ENCODE data around the gene ARL14EP. TPM values are rescaled to one million over a fixed set of nuclear protein-coding genes. Genes with fewer than 3 reads are reported as not detected.

The ARL14EP gene
- polyA plus RNA-seq, 1 experiment = 47.2 TPM

DNA sequence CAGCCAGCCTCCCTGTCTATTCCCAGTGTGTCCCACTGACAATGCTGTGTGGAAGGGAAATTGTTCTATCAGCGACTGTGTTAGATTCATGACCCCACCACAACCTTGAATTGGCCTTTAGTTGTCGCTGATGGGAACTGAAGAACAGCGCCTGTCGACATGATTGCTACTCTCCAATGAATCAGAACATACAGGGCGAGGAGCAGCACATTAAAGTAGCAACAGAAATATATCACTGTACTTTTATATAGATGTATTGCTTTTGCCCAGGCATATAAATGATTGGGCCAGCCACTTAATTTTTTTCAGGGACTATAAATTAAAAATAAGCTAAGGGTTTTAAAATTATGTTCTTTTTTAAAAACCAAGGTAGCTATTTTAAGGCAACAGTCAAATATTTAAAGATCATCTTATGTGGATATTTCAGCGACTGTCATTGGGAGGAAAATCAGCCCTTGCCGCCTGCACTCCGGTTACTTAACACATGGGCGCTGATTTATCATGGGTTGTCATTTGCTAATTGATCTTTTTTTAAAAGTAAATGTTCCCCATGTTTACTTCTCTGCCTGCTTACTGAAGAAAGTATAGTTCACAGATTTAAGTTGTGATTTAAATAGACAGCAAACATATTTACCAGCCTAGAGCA is 42.1 kb downstream of the ARL14EP start:
- Histone ChIP-seq H3K27me3 (ENCODE audit: control insufficient read depth, insufficient read depth, low read length) (no peaks in the 10 kb centered on the region), H3K4me3 (ENCODE audit: low read depth, low read length) (no peak overlapping the region), H3K9me3 (ENCODE audit: control insufficient read depth, insufficient read depth, low read length) (no peaks in the 10 kb centered on the region), H3K27ac (ENCODE audit: low read depth, low read length) (no peak overlapping the region)
- CTCF ChIA-PET = no interaction called here
- DNase-seq (ENCODE audit: low read depth, low spot score) = no peak
- POLR2A ChIA-PET = no interaction called here
- TF ChIP-seq, protein P1, sequence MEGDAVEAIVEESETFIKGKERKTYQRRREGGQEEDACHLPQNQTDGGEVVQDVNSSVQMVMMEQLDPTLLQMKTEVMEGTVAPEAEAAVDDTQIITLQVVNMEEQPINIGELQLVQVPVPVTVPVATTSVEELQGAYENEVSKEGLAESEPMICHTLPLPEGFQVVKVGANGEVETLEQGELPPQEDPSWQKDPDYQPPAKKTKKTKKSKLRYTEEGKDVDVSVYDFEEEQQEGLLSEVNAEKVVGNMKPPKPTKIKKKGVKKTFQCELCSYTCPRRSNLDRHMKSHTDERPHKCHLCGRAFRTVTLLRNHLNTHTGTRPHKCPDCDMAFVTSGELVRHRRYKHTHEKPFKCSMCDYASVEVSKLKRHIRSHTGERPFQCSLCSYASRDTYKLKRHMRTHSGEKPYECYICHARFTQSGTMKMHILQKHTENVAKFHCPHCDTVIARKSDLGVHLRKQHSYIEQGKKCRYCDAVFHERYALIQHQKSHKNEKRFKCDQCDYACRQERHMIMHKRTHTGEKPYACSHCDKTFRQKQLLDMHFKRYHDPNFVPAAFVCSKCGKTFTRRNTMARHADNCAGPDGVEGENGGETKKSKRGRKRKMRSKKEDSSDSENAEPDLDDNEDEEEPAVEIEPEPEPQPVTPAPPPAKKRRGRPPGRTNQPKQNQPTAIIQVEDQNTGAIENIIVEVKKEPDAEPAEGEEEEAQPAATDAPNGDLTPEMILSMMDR (IDR thresholded peaks at IDR 0.05; ENCODE audit: low read depth, low read length) = no peak

- H3K27ac ChIP-seq (ENCODE audit: low read depth, low read length) = no peak overlapping the region
- H3K9me3 ChIP-seq (ENCODE audit: control insufficient read depth, insufficient read depth, low read length) = no peaks in the 10 kb centered on the region
- TF ChIP-seq, protein P1 (IDR thresholded peaks at IDR 0.05; ENCODE audit: low read depth, low read length) = no peak
- no peaks in the 10 kb centered on the region for H3K27me3 ChIP-seq (ENCODE audit: control insufficient read depth, insufficient read depth, low read length)
- CTCF ChIA-PET = no interaction called here
- DNase-seq (ENCODE audit: low read depth, low spot score) = no peak
- H3K4me3 ChIP-seq (ENCODE audit: low read depth, low read length) = no peak overlapping the region
- POLR2A ChIA-PET = no interaction called here
Measured at GRCh38 chr11:30365793-30366517, 43.1 kb downstream of the ARL14EP start.

GRCh38 chr11:30368394-30368793 is 45.5 kb downstream of the ARL14EP start:
- no peaks in the 10 kb centered on the region for H3K9me3 ChIP-seq (ENCODE audit: control insufficient read depth, insufficient read depth, low read length)
- TF ChIP-seq, protein P1 (IDR thresholded peaks at IDR 0.05; ENCODE audit: low read depth, low read length) = no peak
- DNase-seq (ENCODE audit: low read depth, low spot score) = no peak
- CTCF ChIA-PET = no interaction called here
- no peak overlapping the region for H3K27ac ChIP-seq (ENCODE audit: low read depth, low read length)
- H3K27me3 ChIP-seq (ENCODE audit: control insufficient read depth, insufficient read depth, low read length) = no peaks in the 10 kb centered on the region
- no peak overlapping the region for H3K4me3 ChIP-seq (ENCODE audit: low read depth, low read length)
- POLR2A ChIA-PET = no interaction called here

DNA sequence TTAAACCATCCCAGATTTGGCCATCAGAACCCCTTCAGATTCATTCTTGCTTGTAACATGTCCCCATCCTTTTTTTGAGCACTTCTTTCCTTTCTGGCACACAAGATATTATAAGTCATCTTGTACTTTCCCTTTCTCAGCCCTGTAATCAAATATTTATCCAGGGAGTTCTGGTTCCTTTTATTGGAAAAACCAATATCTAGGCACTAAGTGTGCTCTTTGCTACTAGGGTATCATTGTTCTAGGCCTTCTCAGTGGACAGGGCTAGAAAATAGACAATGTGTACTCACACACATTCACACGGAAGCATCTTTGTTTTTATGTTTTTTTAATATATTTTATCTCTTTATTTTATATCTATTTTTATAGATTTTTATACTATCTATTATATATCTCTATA is 47.3 kb downstream of the ARL14EP start:
- Histone ChIP-seq H3K27me3 (ENCODE audit: control insufficient read depth, insufficient read depth, low read length) (no peaks in the 10 kb centered on the region), H3K4me3 (ENCODE audit: low read depth, low read length) (no peak overlapping the region), H3K9me3 (ENCODE audit: control insufficient read depth, insufficient read depth, low read length) (no peaks in the 10 kb centered on the region), H3K27ac (ENCODE audit: low read depth, low read length) (no peak overlapping the region)
- ChIA-PET CTCF (no interaction called here), POLR2A (no interaction called here)
- DNase-seq (ENCODE audit: low read depth, low spot score) = no peak
- TF ChIP-seq, protein P1 (IDR thresholded peaks at IDR 0.05; ENCODE audit: low read depth, low read length) = no peak

GRCh38 chr11:30377347-30377746 is 54.4 kb downstream of the ARL14EP start:
- no peak for DNase-seq (ENCODE audit: low read depth, low spot score)
- POLR2A ChIA-PET = no interaction called here
- TF ChIP-seq, protein P1 (IDR thresholded peaks at IDR 0.05; ENCODE audit: low read depth, low read length) = no peak
- no peak overlapping the region for H3K4me3 ChIP-seq (ENCODE audit: low read depth, low read length)
- H3K9me3 ChIP-seq (ENCODE audit: control insufficient read depth, insufficient read depth, low read length) = no peaks in the 10 kb centered on the region
- H3K27ac ChIP-seq (ENCODE audit: low read depth, low read length) = no peak overlapping the region
- H3K27me3 ChIP-seq (ENCODE audit: control insufficient read depth, insufficient read depth, low read length) = no peaks in the 10 kb centered on the region
- CTCF ChIA-PET = interaction anchor here (0.8 kb wide), 1 partner anchor 747 kb away, joined by 3 read pairs; no protein-coding TSS in a partner anchor

Data from AG04450 (cell line).